ENCODE measurements around the gene ATP8B3.
A peak's percentile ranks its signal among the peaks of the same experiment; 100 is the strongest.

The ATP8B3 gene

DNA sequence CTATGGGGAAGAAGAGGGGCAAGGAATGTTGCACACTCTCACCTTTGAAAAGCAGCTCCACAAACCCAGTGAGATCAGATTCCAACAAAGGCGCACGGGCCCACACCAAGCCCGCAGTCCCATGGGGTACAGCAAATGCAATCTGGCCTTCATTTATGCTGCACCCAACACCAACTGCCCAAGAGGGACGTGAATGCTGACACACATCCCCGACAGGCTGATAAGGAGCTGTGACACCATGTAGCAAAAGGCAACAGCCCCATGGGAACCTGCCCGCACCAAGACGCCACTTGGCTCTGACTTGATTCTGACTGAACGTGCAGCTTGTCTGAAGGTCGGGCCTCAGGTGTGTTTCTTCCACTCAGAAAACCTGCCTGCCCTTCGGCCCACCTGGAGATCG is 18.9 kb upstream of the ATP8B3 start:
- DNase-seq: no peak

DNA sequence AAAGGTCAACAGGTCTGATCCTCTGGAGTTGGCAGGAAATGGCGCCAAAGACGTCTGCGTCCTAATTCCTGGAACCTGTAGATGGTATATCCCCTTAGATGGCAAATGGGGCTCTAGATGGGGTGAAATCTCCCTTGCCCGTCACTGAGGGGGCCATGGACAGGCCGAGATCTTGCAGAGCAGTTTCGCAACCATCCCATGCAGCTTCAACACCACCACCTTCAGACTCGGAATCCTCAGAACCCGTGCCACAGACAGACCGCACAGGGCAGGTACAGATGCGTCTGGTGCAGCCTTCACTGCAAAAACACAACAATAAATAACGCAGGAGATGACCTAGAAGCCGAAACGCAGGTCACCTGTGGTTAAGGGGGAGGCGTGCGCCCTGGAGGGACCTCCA is 18.5 kb upstream of the ATP8B3 start:
- DNase-seq: no peak

DNA sequence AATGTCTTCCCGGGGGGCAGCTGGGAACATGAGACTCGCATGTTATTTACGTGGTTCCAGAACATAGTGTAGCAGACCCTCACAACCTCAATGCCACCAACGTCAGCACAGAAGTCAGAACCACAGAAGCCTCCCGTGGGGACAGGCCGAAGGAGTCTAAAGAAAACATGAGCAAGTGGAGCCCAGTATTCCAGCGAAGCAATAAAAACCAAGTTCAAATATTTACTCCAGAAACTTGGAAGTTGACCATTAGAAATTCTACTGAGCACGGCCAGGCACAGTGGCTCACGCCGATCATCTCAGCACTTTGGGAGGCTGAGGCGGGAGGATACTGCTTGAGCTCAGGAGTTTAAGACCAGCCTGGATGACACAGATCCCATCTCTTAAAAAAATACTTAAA is 17.9 kb upstream of the ATP8B3 start:
- no peak for DNase-seq

DNA sequence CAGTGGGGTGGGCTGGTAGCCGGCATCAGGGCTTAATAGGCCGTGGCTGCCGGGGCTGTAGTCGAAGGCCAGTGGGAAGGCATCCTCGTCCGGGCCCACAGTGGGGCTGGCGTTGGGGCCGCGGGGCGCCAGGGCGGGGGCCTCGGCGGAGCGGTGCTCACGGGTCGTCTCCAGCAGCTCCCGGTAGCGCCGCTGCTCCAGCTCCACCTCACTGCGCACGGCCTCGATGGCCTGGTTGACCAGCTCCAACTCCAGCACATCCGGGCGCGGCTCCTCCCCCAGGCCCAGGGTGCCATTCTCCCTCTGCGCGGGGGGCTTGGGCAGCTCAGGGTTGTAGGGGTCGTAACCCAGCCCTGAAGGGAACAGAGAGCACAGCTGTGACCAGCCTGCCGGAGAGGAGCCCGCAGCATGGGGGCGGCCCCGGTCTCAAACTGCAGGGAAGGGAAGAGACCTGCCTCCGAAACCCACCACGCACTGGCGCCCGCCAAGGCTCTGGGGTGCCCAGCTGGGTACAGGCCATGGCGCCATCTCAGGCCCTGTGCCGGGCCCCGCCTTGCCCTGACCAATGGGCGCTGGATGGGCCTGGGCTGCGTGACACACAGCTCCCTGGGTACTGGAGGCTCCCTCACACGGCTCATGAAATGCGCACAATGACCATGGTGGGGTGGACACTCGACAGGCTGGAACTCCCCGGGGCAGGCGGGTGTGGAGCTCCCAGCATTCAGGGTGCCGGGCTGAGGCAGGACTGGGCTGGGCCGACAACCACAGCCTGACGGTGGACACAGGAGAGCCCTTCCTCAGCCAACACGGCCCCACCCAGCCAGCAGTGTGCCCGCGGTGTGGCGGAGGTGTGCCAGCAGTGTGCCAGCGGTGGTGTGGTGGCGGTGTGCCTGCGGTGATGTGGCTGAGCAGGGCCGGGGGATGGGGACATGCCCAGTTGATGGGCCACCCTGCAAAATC is 16.5 kb upstream of the ATP8B3 start:
- no peak for DNase-seq

DNA sequence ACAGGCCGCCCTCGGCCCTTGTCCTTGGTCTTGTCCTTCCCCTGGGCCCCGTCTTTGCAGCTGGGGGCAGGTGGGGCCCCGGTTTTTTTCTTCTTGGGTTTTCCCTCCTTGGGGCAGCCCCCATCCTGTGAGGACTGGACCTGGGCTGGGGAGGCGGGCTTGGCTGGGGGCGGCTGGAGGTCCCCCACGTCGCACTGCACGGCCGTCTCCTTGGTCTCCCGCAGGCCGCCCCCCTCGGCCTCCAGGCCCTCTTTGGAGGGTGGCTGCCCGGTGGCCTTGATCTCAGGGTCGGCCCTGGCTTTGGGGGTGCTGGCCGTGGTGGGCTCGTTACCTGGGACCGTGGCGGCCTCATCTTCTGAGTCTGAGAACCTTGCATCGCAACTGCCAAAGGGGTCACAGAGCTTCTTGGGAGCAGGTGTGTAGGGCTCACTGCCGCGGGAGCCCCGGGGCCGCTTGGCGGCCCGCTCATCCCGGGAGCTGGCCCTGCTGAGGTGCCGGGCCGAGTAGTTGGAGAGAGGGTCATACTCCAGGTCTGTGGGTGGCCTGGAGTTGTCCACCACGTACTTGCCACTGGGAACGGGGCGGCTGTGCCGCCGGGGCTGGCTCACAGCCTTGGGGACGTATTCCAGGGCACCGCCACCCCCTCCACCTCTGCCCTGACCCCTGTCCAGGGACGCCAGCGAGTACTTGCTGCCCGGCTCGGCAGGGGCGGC is 15.6 kb upstream of the ATP8B3 start:
- DNase-seq: no peak

DNA sequence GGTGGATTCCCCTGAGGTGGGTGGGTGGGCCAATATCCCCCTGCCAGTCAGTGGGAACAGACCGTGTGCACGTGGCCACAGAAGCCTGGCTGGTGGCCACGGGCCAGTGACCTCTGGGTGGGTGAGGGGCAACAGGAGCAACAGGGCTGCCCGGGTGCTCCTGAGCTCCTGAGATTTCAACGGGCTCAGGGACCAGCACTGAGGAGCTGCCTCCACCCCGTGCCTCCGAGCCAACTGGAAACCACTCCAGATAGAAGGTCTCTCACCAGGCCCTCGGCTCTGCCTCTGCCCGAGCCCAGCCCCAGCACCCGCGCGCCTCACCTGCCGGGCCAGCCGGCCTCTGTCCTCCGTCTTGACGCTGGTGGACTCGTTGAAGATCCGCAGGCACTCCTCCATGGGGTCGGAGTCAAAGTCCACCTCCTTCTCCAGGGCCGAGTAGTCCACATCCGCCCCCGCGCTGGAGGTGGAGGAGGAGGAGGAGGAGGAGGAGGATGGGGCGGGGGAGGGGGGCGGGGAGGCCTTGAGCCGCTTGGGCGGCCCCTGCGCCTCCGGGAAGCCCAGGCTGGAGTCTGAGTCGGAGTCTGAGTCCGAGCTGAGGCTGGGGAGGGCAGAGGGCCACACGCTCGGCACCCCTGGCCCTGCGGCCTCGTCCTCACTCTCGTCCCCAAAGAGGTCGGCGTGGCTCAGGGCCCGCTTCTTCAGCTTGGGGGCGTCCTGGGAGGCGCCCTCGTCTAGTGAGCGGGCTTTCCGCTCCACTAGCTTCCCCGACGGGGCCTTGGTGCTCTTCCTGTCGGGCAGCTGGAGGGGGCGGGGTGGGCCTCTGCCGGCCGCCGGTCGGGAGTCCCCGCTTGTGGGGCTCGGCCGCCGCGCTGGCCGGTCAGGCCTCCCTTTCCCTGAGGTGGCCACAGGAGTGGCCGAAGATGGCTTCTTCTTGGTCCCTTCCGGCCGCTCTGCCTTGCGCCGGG is 14.8 kb upstream of the ATP8B3 start:
- DNase-seq: no peak

DNA sequence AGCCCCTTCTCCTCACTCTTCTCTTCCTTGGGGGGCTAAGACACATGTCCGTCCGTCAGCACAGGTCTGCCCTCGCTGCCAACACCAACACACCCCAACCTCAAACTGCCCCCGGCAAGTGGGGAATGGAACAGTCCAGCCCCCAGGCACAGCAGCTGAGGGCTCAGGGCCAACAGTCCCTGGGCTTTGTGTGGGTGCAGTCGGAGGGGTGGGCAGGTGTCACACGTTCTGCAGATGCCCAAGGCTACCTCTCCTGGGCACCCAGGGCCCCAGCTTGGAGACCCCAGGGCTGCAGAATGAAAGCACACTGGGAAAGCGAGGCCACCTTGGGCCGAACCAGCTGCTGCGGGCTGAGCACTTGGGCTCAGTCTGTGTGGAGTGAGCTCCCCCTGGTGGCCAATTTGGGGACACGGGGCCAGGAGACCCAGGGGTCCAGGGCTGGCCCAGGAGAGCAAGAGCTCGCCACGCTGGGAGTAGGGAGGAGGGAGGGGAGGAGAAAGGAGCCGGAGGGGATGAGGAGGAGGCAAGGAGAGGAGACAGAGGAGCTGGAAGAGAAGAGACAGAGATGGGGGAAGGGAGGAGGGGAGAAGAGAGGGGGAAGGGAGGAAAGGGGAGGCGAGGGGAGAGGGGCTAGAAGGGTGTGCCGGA is 14.0 kb upstream of the ATP8B3 start:
- peak; percentile 93 for DNase-seq

DNA sequence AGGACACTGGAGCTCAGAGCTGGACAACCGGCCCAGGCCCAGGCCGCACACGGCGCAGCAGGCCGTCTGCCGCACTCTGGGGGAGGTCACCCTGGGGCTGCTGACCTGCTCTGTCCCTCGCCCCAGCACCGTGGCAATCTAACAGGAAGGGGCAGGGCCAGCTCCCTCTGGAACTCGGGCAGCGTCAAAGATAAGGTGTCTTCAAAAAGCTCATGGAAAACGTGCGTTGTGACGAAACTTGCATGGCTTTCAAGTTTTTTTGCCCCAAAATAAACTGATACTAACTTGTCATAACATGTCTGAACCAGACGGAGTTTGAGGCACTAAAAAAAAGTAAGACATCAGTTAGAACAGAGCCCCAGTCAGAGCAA is 12.2 kb upstream of the ATP8B3 start:
- DNase-seq: no peak

DNA sequence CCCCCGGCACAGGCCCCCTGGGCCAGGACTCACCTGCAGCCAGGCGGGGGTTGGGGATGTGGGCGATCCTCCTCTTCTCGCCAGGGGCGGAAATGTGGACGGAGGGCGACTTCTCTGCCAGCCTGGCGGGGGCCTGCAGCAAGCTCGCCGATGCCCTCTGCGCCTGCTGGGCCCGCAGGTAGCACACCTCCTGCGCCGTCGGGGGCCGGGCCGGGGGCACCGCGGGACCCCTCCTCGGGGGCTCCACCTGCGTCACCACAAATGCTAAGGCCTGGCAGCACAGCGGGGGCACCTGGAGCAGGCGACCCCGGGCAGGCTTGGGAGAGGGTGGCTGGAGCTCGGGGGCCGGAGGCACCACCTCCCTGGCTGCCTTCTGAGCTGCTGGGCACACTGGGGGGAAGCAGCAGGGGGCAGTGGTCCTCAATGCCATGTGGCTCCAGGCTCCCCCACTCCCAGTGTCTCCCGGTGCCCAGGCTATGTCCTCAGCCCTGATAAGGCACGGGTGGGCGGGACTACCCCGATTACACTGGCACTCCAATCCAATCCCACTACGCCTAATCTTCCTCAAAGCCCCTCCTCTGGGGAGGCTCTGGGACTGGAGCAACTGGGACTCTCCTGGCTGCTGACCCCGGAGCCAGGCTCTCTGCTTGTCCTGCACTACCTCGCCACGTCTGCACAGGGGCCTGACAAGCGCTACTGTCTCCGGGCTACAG is 11.6 kb upstream of the ATP8B3 start:
- DNase-seq: no peak

DNA sequence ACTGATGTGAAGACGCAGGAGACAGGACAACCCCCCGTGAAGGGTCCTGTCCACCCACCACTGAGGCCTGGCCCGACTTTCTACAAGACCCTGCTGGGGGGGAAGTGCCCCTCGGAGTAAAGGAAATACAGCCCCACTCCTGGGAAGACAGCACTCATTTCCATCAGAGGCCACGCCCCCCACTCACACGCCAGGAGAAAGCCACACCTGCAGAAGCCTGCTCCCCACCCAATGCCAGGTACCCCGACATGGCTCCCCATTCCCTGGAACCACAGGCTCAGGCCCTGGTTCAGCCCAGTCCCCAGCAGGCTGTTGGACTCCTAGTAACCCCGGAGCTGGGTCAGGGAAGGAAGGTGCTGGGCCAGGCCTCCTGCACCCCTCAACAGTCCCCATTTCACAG is 10.9 kb upstream of the ATP8B3 start:
- no peak for DNase-seq

DNA sequence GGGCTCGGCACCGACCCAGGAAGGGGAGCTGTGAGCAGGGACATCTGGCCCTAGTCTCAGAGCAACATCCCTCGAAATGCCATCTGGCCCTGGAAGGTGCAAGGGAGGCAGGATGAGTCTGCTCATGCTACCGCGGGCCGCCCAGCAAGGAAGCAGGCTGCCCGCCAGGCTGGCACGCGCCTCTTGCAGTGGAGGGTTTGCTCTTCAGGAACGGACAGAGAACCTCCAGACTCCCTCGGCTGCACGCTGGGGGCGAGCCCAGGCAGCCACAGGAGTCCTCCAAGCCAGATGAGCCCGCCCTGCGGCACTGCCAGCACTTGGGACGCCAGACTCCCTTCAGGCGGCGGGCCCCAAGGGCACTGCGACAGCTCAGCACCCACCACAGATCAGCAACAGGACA is 10.1 kb upstream of the ATP8B3 start:
- DNase-seq: no peak

DNA sequence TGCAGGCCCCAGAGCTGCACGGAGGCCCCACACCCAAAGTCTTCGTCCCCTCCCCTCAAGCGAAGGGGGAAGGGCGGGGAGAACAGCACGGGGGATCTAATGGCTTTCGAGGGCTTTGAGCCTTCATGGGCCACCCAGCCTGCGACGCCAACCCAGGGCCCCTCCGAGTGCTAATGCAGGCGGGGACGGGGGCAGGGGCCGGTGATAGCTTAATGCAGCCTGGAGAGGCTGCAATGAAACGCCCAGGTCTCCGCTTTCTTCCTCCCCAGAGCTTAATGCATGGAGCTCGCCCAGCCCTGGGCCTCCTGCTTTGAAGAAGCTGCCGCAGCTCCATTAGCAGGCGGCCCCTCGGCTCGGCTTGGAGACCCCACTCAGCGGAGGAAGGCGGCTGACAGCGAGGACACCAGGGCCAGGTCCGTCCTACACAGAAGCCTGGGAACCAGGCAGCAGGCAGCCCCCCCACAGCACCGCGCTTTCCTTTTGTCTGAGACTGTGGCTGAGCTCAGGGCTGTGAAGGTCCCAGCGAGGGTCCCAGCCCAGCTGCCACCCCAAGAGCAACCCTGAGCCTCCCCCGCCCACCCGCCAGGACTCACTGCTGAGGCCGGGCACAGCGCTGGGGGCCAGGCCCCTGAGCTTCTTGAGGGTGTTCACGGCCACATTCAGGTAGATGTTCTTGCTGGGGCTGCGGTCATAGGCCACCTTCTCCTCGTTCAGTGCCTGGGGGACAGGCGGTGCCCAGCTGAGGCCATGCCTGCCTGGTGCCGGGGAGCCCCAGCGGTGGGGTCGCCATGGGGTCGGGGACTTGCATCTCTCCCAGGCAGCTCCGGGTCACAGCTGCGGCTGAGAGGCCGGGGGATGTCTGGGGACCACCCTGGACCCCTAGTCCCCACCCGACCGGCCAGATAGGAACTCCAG is 7.5 kb upstream of the ATP8B3 start:
- DNase-seq: no peak

DNA sequence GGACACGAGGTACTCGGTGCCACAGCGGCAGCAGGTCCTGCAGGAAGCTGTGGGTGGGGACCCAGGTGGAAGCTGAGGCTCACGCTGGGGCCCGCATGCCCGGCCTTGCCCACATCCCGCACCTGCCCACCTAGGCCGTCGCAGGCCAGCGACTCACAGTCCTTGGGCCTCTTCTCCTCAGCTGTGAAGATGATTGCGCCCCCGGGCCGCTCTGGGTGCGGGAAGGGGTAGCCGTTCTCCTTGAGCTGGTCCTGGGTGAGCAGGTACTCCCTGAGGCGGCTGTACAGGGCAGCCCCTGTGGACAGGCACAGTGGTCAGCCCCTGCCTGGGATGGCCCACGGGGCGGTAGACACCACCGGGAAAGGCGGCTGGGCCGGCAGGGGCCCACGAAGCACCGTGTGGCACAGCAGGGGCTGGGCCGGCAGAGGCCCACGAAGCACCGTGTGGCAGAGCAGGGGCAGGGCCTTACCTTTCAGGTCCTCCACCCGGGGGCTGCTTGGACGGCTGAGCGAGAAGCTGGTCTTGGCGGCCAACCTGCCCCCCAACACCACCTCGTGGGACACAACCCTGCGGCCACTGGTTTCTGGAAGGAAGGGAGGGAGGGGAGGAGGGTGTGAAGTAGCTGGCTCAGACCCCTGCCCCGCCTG is 6.6 kb upstream of the ATP8B3 start:
- DNase-seq: no peak

DNA sequence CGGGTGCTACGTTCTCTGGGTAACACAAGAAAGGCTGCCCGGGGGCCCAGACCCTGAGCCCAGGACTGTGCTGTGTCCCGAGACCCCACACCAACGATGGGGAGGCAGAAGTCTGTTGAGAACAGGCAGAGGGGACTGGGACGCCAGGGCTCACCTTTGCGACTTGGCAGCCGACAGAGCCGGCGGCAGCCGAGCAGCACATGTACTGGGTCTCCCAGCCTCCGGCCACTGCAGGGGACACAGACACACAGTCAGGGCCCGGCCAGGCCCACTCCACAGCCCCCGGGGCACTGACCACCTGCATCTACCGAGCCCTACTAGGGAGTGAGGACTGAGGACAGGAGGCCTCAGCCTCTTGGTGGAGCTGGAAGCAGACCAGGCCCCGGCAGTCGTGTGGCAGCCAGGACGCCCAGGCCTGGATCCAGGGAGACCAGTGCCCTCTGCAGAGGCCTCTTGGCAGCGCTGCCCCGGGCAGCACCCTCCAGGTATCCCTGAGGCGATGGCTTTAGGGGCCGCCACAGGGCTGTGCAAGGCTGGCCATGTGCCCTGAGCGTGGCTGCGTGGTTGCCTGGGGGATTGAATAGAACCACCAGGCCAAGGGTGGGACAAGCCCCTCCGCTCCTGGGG is 5.6 kb upstream of the ATP8B3 start:
- no peak for DNase-seq

DNA sequence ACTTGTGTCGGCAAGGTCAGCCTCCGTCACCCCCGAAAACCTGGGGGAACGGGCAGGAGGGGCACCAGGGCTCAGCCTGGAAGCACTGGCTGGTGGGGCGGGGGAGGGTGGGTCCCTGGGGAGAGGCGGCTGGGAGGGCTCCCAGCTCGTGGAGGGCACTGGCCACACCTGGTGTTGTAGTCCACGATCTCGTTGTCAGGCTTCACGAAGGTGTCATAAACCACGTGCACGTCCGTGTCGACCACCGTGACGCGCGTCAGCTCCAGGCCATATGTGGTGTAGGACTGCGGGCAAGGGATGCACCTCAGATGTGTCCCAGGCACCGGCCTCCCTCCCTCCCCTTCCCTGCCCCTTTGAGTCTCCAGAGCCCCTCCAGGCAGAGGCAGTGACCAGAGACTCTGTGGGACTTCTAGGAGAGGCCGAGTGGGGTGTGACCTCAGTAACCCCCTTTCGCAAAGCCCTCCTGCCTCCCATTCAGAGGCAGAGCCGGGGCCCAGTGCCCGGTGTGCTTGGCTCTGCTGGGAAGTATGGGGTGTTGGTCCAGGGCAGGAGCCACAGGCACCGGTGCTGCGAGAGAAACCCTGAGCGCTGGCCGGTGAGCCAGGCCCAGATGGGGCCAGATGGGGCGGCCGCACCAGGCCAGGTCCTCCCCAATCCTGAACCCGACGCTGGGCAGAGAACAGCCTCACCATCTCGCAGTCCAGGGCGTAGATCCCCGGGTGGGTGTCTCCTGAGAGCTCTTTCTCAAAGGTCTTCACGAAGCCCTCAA is 4.6 kb upstream of the ATP8B3 start:
- no peak for DNase-seq

DNA sequence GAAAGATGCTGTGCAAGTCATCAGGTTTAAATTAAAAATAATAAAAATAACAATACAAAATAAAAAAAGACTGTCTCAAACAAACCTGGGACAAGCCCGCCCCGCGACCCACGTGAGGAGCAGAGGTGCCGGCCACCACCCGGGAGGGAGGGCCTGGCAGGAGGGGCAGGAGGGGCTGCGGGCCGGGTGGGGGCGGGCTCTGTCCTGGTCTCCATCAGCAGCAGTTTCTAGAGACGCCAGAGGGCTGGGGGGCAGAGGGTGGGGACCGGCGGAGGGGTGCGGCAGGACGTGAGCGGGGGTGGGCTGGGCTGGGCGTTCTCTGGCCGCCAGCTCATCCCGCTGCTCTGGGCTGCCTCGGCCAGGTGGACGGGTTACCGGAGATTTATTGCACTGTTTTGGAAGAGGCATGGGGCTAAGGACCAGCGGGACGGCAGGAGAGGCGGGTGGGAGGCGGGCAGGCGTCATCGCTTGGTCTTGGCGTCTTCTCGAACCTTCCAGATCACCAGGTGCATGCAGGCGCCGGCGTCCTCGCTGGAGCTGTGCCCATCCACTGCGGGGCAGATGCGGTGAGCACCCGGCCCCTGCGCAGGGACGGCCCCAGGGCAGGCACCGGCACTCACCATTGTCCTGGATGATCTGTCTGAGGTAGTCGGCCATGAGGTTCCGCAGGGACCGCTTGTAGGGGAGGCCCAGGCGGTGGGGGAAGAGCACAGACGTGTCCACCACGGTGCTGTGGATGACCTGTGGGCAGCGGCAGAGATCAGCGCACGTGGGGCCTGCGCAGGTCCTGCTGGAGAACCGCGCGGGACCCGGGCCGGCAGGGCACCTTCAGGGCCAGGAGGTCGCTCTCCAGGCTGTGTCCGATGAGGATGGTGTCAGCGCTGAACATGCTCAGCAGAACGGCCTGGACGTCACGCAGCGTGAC is 3.8 kb upstream of the ATP8B3 start:
- DNase-seq: no peak

DNA sequence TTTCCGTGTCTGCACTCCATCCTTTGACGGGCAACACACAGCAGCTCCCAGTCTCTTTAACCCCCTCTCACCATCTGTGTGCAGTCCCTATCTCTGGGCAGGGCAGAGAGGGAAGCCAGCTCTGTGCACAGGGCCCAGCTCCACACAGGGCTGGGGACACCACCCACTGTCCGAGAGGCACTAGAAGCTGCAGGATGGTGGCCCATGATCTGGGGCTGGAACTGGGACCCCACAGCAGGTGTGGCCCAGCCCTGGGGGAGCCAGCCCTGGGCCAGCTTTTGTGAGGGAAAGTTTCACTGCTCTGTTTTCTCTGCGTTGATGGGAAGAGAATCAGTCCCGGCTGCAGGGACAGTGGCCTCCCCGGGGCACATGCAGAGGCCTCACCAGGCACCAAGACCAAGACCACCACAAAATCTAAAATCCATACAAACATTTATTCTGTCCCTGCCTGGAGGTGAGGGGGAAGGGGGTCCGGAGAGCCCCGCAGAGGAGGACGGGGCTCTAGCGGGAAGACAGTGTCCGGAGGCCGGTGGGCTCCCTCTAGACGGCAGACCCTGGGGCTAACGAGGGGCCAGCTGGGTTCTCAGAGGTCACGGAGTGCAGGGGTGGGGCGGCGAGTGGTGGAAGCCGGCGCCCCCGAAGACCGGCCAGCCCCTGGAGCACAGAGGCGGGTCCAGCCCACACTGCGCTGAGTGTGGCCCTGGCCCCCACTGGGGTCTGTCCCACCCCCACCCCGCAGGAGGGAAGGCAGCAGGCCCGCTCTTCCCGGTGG is 2.9 kb upstream of the ATP8B3 start:
- no peak for DNase-seq

Measured in activated effector memory CD4-positive, alpha-beta T cell treated with anti-CD3 and anti-CD28 coated beads, Interleukin-2, amount 50 U/mL, for 16 hours (primary cell).